Tibial artery (tissue), 4 donors: ENCODE data around the gene CASS4.
"Not testable (repeated sequence)": the region's sequence is repeated elsewhere in the genome, so short reads cannot be mapped to it uniquely, and the experiment has no call there.

ENCODE experiments used
- DNase-seq, 2 donors: peaks; one replicate each; pipeline ENCODE4 v3.0.0-alpha.2; 2019
- H3K27ac ChIP-seq, 2 donors: fragments of 200-600 bp; sonication (generic) in 1 of 2; 1 replicate in 1 of 2; 2 replicates in 1 of 2; pipeline ENCODE4 v1.5.1; 2018 to 2019; ENCODE audit warnings: mild to moderate bottlenecking in 1 of 2
- H3K27me3 ChIP-seq, 2 donors: fragments of 200-600 bp; sonication (generic) in 1 of 2; one replicate each; pipeline versions ENCODE4 v1.5.1 to v1.6.0; 2016 to 2019
- H3K36me3 ChIP-seq, 3 donors: fragments of 200-600 bp; sonication (generic) in 2 of 3; one replicate each; pipeline ENCODE4 v1.5.1; 2016 to 2019; ENCODE audit warnings: mild to moderate bottlenecking in 2 of 3
- H3K4me1 ChIP-seq, 4 donors: fragments of 200-600 bp; sonication (generic) in 2 of 4; 1 replicate in 3 of 4; 2 replicates in 1 of 4; pipeline ENCODE4 v1.5.1; 2016 to 2019
- H3K4me3 ChIP-seq, 2 donors: fragments of 200-600 bp; sonication (generic) in 1 of 2; 1 replicate in 1 of 2; 2 replicates in 1 of 2; pipeline ENCODE4 v1.5.1; 2018 to 2019; ENCODE audit warnings: mild to moderate bottlenecking in 2 of 2
- H3K9me3 ChIP-seq, 3 donors: fragments of 200-600 bp; sonication (generic) in 1 of 3; one replicate each; pipeline ENCODE4 v1.5.1; 2016 to 2019
- CTCF ChIP-seq, 2 experiments: fragments of 200-600 bp in 1 of 2; fragments of 450-650 bp in 1 of 2; IDR thresholded peaks; one replicate each; pipeline ENCODE4 v1.5.1; 2017 to 2019; ENCODE audit warnings: antibody characterized with exemption in 2 of 2, mild to moderate bottlenecking in 1 of 2, moderate library complexity in 1 of 2
- intact Hi-C: fragments of 100-400 bp; cut with DNase I; formaldehyde crosslinking; loops from one replicate; pipeline ENCODE4 v1.15.0; 2023; ENCODE audit warnings: low total_unique reads

Gene CASS4

DNA sequence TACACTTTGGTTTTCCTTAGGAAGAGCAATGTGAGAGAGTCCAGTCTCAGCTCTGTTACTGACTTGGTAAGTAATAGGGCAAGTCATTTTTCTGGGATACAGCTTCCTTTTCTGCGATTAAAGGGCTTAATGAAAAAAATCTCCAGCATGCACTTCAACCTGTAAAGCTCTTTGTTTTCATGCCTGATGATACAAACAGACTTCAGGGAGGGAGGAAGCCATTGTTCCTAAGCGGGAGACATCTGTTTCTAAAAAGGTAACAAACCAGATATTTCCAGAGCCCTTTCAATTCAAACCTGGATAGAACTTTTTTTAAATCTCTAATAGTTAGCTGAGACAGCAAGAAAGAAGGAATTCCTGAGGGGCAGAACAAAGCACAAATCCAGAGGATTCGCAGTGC, 5.2 kb upstream of the CASS4 start:
- H3K9me3 ChIP-seq, result no peaks in the 10 kb centered on the region
- H3K4me3 ChIP-seq, result no peak overlapping the region
- no peaks in the 10 kb centered on the region for H3K4me1 ChIP-seq
- no peak for DNase-seq
- H3K27me3 ChIP-seq, result no peaks in the 10 kb centered on the region
- intact Hi-C loops, result no loop called here
- H3K27ac ChIP-seq, result no peak overlapping the region
- TF ChIP-seq CTCF (IDR thresholded peaks at IDR 0.05), result no peak
- H3K36me3 ChIP-seq, result peaks cover 56 to 72% (median 57%) of the 10 kb centered on the region in 3 donors

DNA sequence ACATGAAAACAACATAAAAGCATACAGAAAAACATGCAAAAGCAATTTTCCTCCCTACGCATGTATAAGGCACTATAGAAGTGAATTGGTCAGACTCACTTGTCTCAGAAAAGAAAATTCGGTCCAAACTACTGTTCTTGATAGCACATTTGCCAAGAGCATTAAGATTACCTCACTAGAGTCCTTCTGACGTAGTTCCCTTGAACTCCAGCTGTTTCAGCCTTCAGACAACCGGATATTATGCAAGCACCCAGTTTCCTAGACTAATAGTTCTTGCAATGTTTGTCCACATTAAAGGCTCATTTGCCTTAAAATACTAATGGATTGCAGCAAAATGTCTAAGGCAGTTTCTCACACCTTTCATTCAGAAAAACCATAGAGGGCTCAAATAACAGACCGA, 2.5 kb upstream of the CASS4 start:
- Histone ChIP-seq H3K4me1 (no peaks in the 10 kb centered on the region), H3K4me3 (no peak overlapping the region), H3K27me3 (no peaks in the 10 kb centered on the region), H3K9me3 (no peaks in the 10 kb centered on the region), H3K36me3 (peaks cover 34 to 56% (median 37%) of the 10 kb centered on the region in 3 donors), H3K27ac (no peak overlapping the region)
- no peak for DNase-seq
- intact Hi-C loops, result no loop called here
- TF ChIP-seq CTCF (IDR thresholded peaks at IDR 0.05), result no peak

DNA sequence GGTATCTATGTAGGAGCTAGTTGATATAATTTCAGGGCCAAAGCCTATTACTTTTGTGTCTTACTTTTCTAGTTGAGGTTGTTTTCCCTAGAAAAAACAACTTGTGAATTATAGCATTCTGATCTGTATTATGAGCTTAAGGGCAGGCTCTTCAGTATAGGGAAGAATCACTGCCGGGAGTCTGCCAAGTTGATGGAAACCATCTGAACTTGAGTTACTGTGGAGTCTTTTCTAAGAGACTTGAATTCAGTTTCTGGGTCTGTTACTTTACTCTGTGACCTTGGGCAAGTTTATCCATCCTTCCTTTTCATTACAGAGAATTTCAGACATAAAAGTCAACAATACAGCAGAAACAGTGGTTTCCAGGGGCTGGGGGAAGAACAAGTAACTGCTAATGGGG, 2.1 kb upstream of the CASS4 start:
- no peak for TF ChIP-seq CTCF (IDR thresholded peaks at IDR 0.05)
- Histone ChIP-seq H3K4me1 (no peaks in the 10 kb centered on the region), H3K36me3 (peaks cover 29 to 52% (median 33%) of the 10 kb centered on the region in 3 donors), H3K9me3 (no peaks in the 10 kb centered on the region), H3K27me3 (no peaks in the 10 kb centered on the region), H3K27ac (no peak overlapping the region), H3K4me3 (no peak overlapping the region)
- DNase-seq, result no peak
- intact Hi-C loops, result no loop called here

GRCh38 chr20:56411287-56411686, 773 bp upstream of the CASS4 start:
- H3K27ac ChIP-seq, H3K27me3 ChIP-seq, H3K4me1 ChIP-seq, intact Hi-C loops, DNase-seq, H3K9me3 ChIP-seq, H3K4me3 ChIP-seq: not testable (repeated sequence)
- H3K36me3 ChIP-seq, result peaks cover 17 to 38% (median 23%) of the 10 kb centered on the region in 3 donors

DNA sequence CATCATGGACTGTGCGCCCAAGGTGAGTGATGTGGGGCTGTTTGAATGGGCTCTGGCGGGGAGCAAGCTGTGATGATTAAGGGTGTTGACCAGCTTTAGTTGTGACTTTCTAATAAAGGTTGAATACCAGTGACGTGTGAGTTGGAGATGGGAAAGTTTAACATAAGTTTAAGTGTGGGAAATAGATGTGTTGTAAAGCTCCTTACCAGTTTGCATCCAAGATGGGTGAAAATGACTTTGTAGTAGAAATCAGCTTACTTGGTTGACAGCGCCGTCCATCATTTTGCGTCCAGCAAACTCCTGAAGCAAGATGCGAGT, 372 bp downstream of the CASS4 start:
- Histone ChIP-seq H3K36me3 (peaks cover 7 to 35% (median 12%) of the 10 kb centered on the region in 3 donors), H3K27ac (no peak overlapping the region), H3K9me3 (no peaks in the 10 kb centered on the region), H3K4me1 (no peaks in the 10 kb centered on the region), H3K4me3 (peak overlapping the region; percentile 16 to 31), H3K27me3 (no peaks in the 10 kb centered on the region)
- intact Hi-C loops, result no loop called here
- no peak for TF ChIP-seq CTCF (IDR thresholded peaks at IDR 0.05)
- no peak for DNase-seq

- Histone ChIP-seq H3K27ac (no peak overlapping the region), H3K9me3 (no peaks in the 10 kb centered on the region), H3K4me1 (no peaks in the 10 kb centered on the region), H3K4me3 (peak overlapping the region; percentile 12 to 31), H3K27me3 (no peaks in the 10 kb centered on the region), H3K36me3 (peaks cover 2 to 35% (median 7%) of the 10 kb centered on the region in 3 donors)
- intact Hi-C loops, result no loop called here
- no peak for DNase-seq
- no peak for TF ChIP-seq CTCF (IDR thresholded peaks at IDR 0.05)
Measured at GRCh38 chr20:56412949-56413348, 889 bp downstream of the CASS4 start.
